Activated naive CD4-positive, alpha-beta T cell treated with anti-CD3 and anti-CD28 coated beads for 36 hours (primary cell): ENCODE results near the gene TRIM63. TPM values are rescaled to one million over a fixed set of nuclear protein-coding genes. Genes with fewer than 3 reads are reported as not detected.
A peak's percentile ranks its signal among the peaks of the same experiment; 100 is the strongest.

ENCODE experiments used
- CTCF ChIA-PET: fragments of 350-600 bp; sonication (Branson Sonifier 250); formaldehyde crosslinking; loops from one replicate; lab custom pipeline; 2021; ENCODE audit warnings: antibody characterized with exemption; lab: Charles Lee
- DNase-seq: peaks from one replicate; pipeline ENCODE4 v3.0.0-alpha.2; 2020
- H3K27ac Mint-ChIP-seq: one replicate; pipeline ENCODE4 v1.8.0; 2021; ENCODE audit warnings: mild to moderate bottlenecking, mixed read lengths
- H3K27me3 Mint-ChIP-seq: one replicate; pipeline ENCODE4 v1.8.0; 2021; ENCODE audit warnings: low read depth, mixed read lengths
- H3K36me3 Mint-ChIP-seq: one replicate; pipeline ENCODE4 v1.8.0; 2021; ENCODE audit warnings: low read depth, mixed read lengths
- H3K4me1 Mint-ChIP-seq: one replicate; pipeline ENCODE4 v1.8.0; 2021; ENCODE audit warnings: low read depth, mixed read lengths
- H3K4me3 Mint-ChIP-seq: one replicate; pipeline ENCODE4 v1.8.0; 2021; ENCODE audit warnings: mild to moderate bottlenecking, moderate library complexity, mixed read lengths
- H3K9me3 Mint-ChIP-seq: one replicate; pipeline ENCODE4 v1.8.0; 2021; ENCODE audit warnings: mixed read lengths
- intact Hi-C: fragments of 100-400 bp; cut with micrococcal nuclease; formaldehyde crosslinking; loops from one replicate; pipeline ENCODE4 v1.15.1; 2023
- total RNA-seq, 2 experiments: library from RNA; stranded (reverse); gene quantifications; one replicate each; pipeline ENCODE4 v1.2.3, GENCODE V29; 2021

Gene TRIM63
- total RNA-seq, 2 experiments from 2014 or later, result 0.33 to 0.40 TPM

GRCh38 chr1:26037904-26038303, 29.5 kb downstream of the TRIM63 start:
- DNase-seq, result no peak
- intact Hi-C loops, result loop anchor here (5.0 kb wide), 2 partner anchors 284 to 379 kb away; no protein-coding TSS in a partner anchor
- no peaks in the 10 kb centered on the region for H3K9me3 Mint-ChIP-seq
- no peak overlapping the region for H3K27ac Mint-ChIP-seq
- peaks cover 3% of the 10 kb centered on the region for H3K27me3 Mint-ChIP-seq
- H3K36me3 Mint-ChIP-seq, result no peaks in the 10 kb centered on the region
- CTCF ChIA-PET, result no interaction called here
- H3K4me3 Mint-ChIP-seq, result no peak overlapping the region
- H3K4me1 Mint-ChIP-seq, result peaks cover 13% of the 10 kb centered on the region

- intact Hi-C loops, result loop anchor here (1.0 to 5.0 kb wide), 3 partner anchors 127 to 380 kb away; no protein-coding TSS in a partner anchor
- no peak for DNase-seq
- CTCF ChIA-PET, result interaction anchor here (0.6 to 3.3 kb wide), 24 partner anchors 9 to 400 kb away, joined by 3 to 26 read pairs (median 3); partner anchors contain the start of genes SLC30A2 and ZNF593
- no peak overlapping the region for H3K4me3 Mint-ChIP-seq
- H3K36me3 Mint-ChIP-seq, result no peaks in the 10 kb centered on the region
- H3K9me3 Mint-ChIP-seq, result no peaks in the 10 kb centered on the region
- H3K27me3 Mint-ChIP-seq, result peaks cover 3% of the 10 kb centered on the region
- no peak overlapping the region for H3K27ac Mint-ChIP-seq
- peaks cover 13% of the 10 kb centered on the region for H3K4me1 Mint-ChIP-seq
These were observed 30.6 kb downstream of the TRIM63 start for GRCh38 chr1:26036756-26037281.

GRCh38 chr1:26035959-26036755, 31.3 kb downstream of the TRIM63 start:
- intact Hi-C loops, result loop anchor here (1.0 to 5.0 kb wide), 6 partner anchors 69 to 381 kb away; partner anchors contain the start of gene CEP85
- no peaks in the 10 kb centered on the region for H3K9me3 Mint-ChIP-seq
- H3K27me3 Mint-ChIP-seq, result peaks cover 3% of the 10 kb centered on the region
- H3K4me3 Mint-ChIP-seq, result peak overlapping the region; percentile 88
- CTCF ChIA-PET, result interaction anchor here (0.6 to 3.3 kb wide), 23 partner anchors 9 to 401 kb away, joined by 3 to 26 read pairs (median 3); partner anchors contain the start of genes SLC30A2 and ZNF593
- no peak overlapping the region for H3K27ac Mint-ChIP-seq
- H3K36me3 Mint-ChIP-seq, result no peaks in the 10 kb centered on the region
- peaks cover 13% of the 10 kb centered on the region for H3K4me1 Mint-ChIP-seq
- peak; percentile 78 for DNase-seq

- Mint-ChIP-seq H3K36me3 (no peaks in the 10 kb centered on the region), H3K27me3 (peaks cover 3% of the 10 kb centered on the region), H3K9me3 (no peaks in the 10 kb centered on the region), H3K27ac (peak overlapping the region; percentile 47), H3K4me1 (peaks cover 13% of the 10 kb centered on the region), H3K4me3 (peak overlapping the region; percentile 88)
- DNase-seq, result peak; percentile 97
- intact Hi-C loops, result loop anchor here (1.0 to 5.0 kb wide), 5 partner anchors 70 to 382 kb away; partner anchors contain the start of gene CEP85
- CTCF ChIA-PET, result interaction anchor here (0.8 to 3.3 kb wide), 12 partner anchors 8 to 140 kb away, joined by 3 to 26 read pairs (median 4); partner anchors contain the start of genes SLC30A2 and ZNF593
These were observed 32.0 kb downstream of the TRIM63 start for GRCh38 chr1:26035203-26035958.

GRCh38 chr1:26034504-26035202, 32.8 kb downstream of the TRIM63 start:
- Mint-ChIP-seq H3K27ac (no peak overlapping the region), H3K9me3 (no peaks in the 10 kb centered on the region), H3K36me3 (no peaks in the 10 kb centered on the region), H3K27me3 (peaks cover 3% of the 10 kb centered on the region), H3K4me1 (peaks cover 13% of the 10 kb centered on the region), H3K4me3 (peak overlapping the region; percentile 88)
- no peak for DNase-seq
- intact Hi-C loops, result loop anchor here (1.0 to 5.0 kb wide), 5 partner anchors 71 to 383 kb away; partner anchors contain the start of gene CEP85
- CTCF ChIA-PET, result interaction anchor here (0.8 to 3.3 kb wide), 4 partner anchors 9 to 139 kb away, joined by 3 to 26 read pairs (median 4); no protein-coding TSS in a partner anchor

- peaks cover 13% of the 10 kb centered on the region for H3K4me1 Mint-ChIP-seq
- H3K27me3 Mint-ChIP-seq, result peaks cover 3% of the 10 kb centered on the region
- no peaks in the 10 kb centered on the region for H3K9me3 Mint-ChIP-seq
- H3K4me3 Mint-ChIP-seq, result no peak overlapping the region
- DNase-seq, result no peak
- intact Hi-C loops, result no loop called here
- no peak overlapping the region for H3K27ac Mint-ChIP-seq
- H3K36me3 Mint-ChIP-seq, result no peaks in the 10 kb centered on the region
- CTCF ChIA-PET, result no interaction called here
These were observed 34.6 kb downstream of the TRIM63 start for GRCh38 chr1:26032656-26033357.

GRCh38 chr1:26031611-26032220, 35.7 kb downstream of the TRIM63 start:
- no peak for DNase-seq
- no peaks in the 10 kb centered on the region for H3K36me3 Mint-ChIP-seq
- CTCF ChIA-PET, result interaction anchor here (1.1 to 1.7 kb wide), 2 partner anchors 113 to 136 kb away, joined by 3 to 6 read pairs; no protein-coding TSS in a partner anchor
- peaks cover 15% of the 10 kb centered on the region for H3K4me1 Mint-ChIP-seq
- H3K4me3 Mint-ChIP-seq, result no peak overlapping the region
- intact Hi-C loops, result no loop called here
- no peaks in the 10 kb centered on the region for H3K9me3 Mint-ChIP-seq
- H3K27ac Mint-ChIP-seq, result no peak overlapping the region
- H3K27me3 Mint-ChIP-seq, result peaks cover 3% of the 10 kb centered on the region

- Mint-ChIP-seq H3K4me3 (no peak overlapping the region), H3K27ac (no peak overlapping the region), H3K27me3 (peaks cover 3% of the 10 kb centered on the region), H3K36me3 (no peaks in the 10 kb centered on the region), H3K9me3 (no peaks in the 10 kb centered on the region), H3K4me1 (peaks cover 15% of the 10 kb centered on the region)
- CTCF ChIA-PET, result interaction anchor here (1.1 to 1.7 kb wide), 2 partner anchors 114 to 135 kb away, joined by 3 to 6 read pairs; no protein-coding TSS in a partner anchor
- DNase-seq, result no peak
- intact Hi-C loops, result no loop called here
These were observed 36.2 kb downstream of the TRIM63 start for GRCh38 chr1:26031196-26031595.

- Mint-ChIP-seq H3K36me3 (no peaks in the 10 kb centered on the region), H3K4me3 (no peak overlapping the region), H3K27me3 (peaks cover 3% of the 10 kb centered on the region), H3K4me1 (peaks cover 10% of the 10 kb centered on the region), H3K9me3 (no peaks in the 10 kb centered on the region), H3K27ac (no peak overlapping the region)
- CTCF ChIA-PET, result no interaction called here
- peak; percentile 21 for DNase-seq
- intact Hi-C loops, result no loop called here
These were observed 37.5 kb downstream of the TRIM63 start for GRCh38 chr1:26029864-26030481.

GRCh38 chr1:26029054-26029863, 38.2 kb downstream of the TRIM63 start:
- Mint-ChIP-seq H3K4me3 (no peak overlapping the region), H3K36me3 (no peaks in the 10 kb centered on the region), H3K27ac (no peak overlapping the region), H3K9me3 (no peaks in the 10 kb centered on the region), H3K27me3 (no peaks in the 10 kb centered on the region), H3K4me1 (peaks cover 3% of the 10 kb centered on the region)
- intact Hi-C loops, result no loop called here
- no peak for DNase-seq
- CTCF ChIA-PET, result no interaction called here
